ENCODE measurements around the gene TBCA. TPM values are rescaled to one million over a fixed set of nuclear protein-coding genes. Genes with fewer than 3 reads are reported as not detected.

The TBCA gene
- total and polyA plus RNA-seq, 9 of the 15 experiments (the other 6 are each of a cell fraction or from before 2014, with no cell fraction given) = 164 to 661 (median 334) TPM

DNA sequence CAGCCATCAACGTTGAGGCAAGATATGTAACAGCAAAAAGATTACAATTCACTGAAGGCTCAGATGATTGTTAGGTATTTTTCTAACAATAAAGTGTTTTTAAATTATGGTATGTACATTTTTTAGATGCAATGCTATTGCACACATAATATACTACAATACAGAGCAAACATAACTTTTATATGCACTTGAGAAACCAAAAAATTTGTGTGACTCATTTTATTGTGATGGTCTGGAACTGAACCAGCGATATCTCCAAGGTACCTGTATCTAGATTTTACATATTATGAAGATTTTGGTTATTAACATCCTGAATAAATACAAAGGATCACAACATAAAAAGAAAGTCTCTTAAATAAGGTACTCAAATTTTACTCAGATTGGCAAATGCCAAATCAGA, 41.3 kb downstream of the TBCA start:
- BruUV-seq (replicated peaks) = no TSS peak
- no peaks in the 10 kb centered on the region for H3K9me3 ChIP-seq (replicated peaks; ENCODE audit: control insufficient read depth, insufficient read depth, low read depth, low read length)
- CTCF ChIA-PET (ENCODE audit: low intra/inter-chr PET ratio) = no interaction called here
- H4K20me1 ChIP-seq (replicated peaks; ENCODE audit: control insufficient read depth, insufficient read depth, low read length) = no peaks in the 10 kb centered on the region
- TF ChIP-seq NR2C1 (IDR thresholded peaks at IDR 0.05) (no peak), NR2C1 (tag; IDR thresholded peaks at IDR 0.05) (no peak), TEAD2 (tag; IDR thresholded peaks at IDR 0.05) (no peak), KAT2B (IDR thresholded peaks at IDR 0.05; ENCODE audit: low read depth, low read length) (no peak), MTA3 (IDR thresholded peaks at IDR 0.05; ENCODE audit: borderline replicate concordance) (no peak)
- H3K9me1 ChIP-seq (ENCODE audit: control insufficient read depth, insufficient read depth, low read length) = no peaks in the 10 kb centered on the region
- H3K27ac ChIP-seq (ENCODE audit: extremely low read depth, low read depth, low read length) = no peak overlapping the region
- H3K4me1 ChIP-seq (replicated peaks in 1 of 2; ENCODE audit: control insufficient read depth in 2 of 2, insufficient read depth in 2 of 2, low read length in 2 of 2) = no peaks in the 10 kb centered on the region
- intact Hi-C loops (cut with micrococcal nuclease) = no loop called here
- in situ Hi-C loops (cut with MboI) = no loop called here
- H3K27me3 ChIP-seq (ENCODE audit: control insufficient read depth in 2 of 2, insufficient read depth in 2 of 2, low read length in 2 of 2) = no peaks in the 10 kb centered on the region
- DNase-seq (ENCODE audit: extremely low read depth in 1 of 4, low spot score in 3 of 4) (no peak), FAIRE-seq (no peak), ATAC-seq (no peak)
- H3K9ac ChIP-seq (ENCODE audit: insufficient read depth in 1 of 2, low read depth in 2 of 2, low read length in 2 of 2) = no peak overlapping the region
- H3K36me3 ChIP-seq (ENCODE audit: control insufficient read depth, insufficient read depth, low read length) = 0 out of 3 replicates have a peak, but pooled peaks cover 6% of the 10 kb centered on the region
- POLR2A ChIA-PET = no interaction called here
- 68% methylated on average over 2 of the region's 2 CpGs for WGBS (ENCODE audit: insufficient coverage, low coverage, missing lambda C conversion rate)
- no peak overlapping the region for H3K4me2 ChIP-seq (ENCODE audit: insufficient read depth, low read length)
- peaks cover 94% of the 10 kb centered on the region for H3K79me2 ChIP-seq (ENCODE audit: control insufficient read depth, insufficient read depth, low read length)
- H2AFZ ChIP-seq (ENCODE audit: low read depth, low read length) = no peak overlapping the region
- H3K4me3 ChIP-seq = no peak overlapping the region

DNA sequence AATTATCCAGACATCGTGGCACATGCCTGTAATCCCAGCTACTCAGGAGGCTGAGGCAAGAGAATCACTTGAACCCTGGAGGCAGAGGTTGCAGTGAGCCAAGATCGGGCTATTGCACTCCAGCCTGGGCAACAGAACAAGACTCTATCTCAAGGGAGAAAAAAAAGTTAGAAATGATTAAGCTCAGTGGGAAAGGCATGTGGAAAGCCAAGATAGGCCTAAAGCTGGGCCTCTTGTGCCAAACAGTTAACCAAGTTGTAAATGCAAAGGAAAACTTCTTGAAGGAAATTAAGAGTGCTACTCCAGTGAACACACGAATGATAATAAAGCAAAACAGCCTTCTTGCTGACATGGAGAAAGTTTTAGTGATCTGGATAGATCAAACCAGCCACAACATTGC, 43.0 kb downstream of the TBCA start:
- no peaks in the 10 kb centered on the region for H4K20me1 ChIP-seq (replicated peaks; ENCODE audit: control insufficient read depth, insufficient read depth, low read length)
- no peaks in the 10 kb centered on the region for H3K9me1 ChIP-seq (ENCODE audit: control insufficient read depth, insufficient read depth, low read length)
- H3K4me1 ChIP-seq (replicated peaks in 1 of 2; ENCODE audit: control insufficient read depth in 2 of 2, insufficient read depth in 2 of 2, low read length in 2 of 2) = no peaks in the 10 kb centered on the region
- DNase-seq (ENCODE audit: extremely low read depth in 1 of 4, low spot score in 3 of 4) (no peak), ATAC-seq (no peak), FAIRE-seq (no peak)
- H3K36me3 ChIP-seq (ENCODE audit: control insufficient read depth, insufficient read depth, low read length) = 0 out of 3 replicates have a peak, but pooled peaks cover 6% of the 10 kb centered on the region
- no peaks in the 10 kb centered on the region for H3K27me3 ChIP-seq (ENCODE audit: control insufficient read depth in 2 of 2, insufficient read depth in 2 of 2, low read length in 2 of 2)
- POLR2A ChIA-PET = no interaction called here
- H3K4me2 ChIP-seq (ENCODE audit: insufficient read depth, low read length) = no peak overlapping the region
- peaks cover 95% of the 10 kb centered on the region for H3K79me2 ChIP-seq (ENCODE audit: control insufficient read depth, insufficient read depth, low read length)
- no peak overlapping the region for H3K27ac ChIP-seq (ENCODE audit: extremely low read depth, low read depth, low read length)
- no TSS peak for BruUV-seq (replicated peaks)
- intact Hi-C loops (cut with micrococcal nuclease) = no loop called here
- in situ Hi-C loops (cut with MboI) = no loop called here
- CTCF ChIA-PET (ENCODE audit: low intra/inter-chr PET ratio) = no interaction called here
- no peak overlapping the region for H2AFZ ChIP-seq (ENCODE audit: low read depth, low read length)
- no peak overlapping the region for H3K9ac ChIP-seq (ENCODE audit: insufficient read depth in 1 of 2, low read depth in 2 of 2, low read length in 2 of 2)
- no peaks in the 10 kb centered on the region for H3K9me3 ChIP-seq (replicated peaks; ENCODE audit: control insufficient read depth, insufficient read depth, low read depth, low read length)
- no peak overlapping the region for H3K4me3 ChIP-seq
- 74% methylated on average over 3 of the region's 3 CpGs for WGBS (ENCODE audit: insufficient coverage, low coverage, missing lambda C conversion rate)
- TF ChIP-seq HLTF (IDR thresholded peaks at IDR 0.05) = no peak
- TF ChIP-seq ZNF57 (CRISPR knock-in tag; IDR thresholded peaks at IDR 0.05) = no peak
- TF ChIP-seq, protein P1, sequence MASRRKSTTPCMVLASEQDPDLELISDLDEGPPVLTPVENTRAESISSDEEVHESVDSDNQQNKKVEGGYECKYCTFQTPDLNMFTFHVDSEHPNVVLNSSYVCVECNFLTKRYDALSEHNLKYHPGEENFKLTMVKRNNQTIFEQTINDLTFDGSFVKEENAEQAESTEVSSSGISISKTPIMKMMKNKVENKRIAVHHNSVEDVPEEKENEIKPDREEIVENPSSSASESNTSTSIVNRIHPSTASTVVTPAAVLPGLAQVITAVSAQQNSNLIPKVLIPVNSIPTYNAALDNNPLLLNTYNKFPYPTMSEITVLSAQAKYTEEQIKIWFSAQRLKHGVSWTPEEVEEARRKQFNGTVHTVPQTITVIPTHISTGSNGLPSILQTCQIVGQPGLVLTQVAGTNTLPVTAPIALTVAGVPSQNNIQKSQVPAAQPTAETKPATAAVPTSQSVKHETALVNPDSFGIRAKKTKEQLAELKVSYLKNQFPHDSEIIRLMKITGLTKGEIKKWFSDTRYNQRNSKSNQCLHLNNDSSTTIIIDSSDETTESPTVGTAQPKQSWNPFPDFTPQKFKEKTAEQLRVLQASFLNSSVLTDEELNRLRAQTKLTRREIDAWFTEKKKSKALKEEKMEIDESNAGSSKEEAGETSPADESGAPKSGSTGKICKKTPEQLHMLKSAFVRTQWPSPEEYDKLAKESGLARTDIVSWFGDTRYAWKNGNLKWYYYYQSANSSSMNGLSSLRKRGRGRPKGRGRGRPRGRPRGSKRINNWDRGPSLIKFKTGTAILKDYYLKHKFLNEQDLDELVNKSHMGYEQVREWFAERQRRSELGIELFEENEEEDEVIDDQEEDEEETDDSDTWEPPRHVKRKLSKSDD (conservative IDR thresholded peaks at IDR 0.05; ENCODE audit: low read length) = no peak
- no peak for TF ChIP-seq ZNF274 (IDR thresholded peaks at IDR 0.05; ENCODE audit: borderline replicate concordance, low read depth, low read length)
- TF ChIP-seq ESRRA (IDR thresholded peaks at IDR 0.05; ENCODE audit: borderline replicate concordance, low read depth) = no peak
- TF ChIP-seq, protein P2, sequence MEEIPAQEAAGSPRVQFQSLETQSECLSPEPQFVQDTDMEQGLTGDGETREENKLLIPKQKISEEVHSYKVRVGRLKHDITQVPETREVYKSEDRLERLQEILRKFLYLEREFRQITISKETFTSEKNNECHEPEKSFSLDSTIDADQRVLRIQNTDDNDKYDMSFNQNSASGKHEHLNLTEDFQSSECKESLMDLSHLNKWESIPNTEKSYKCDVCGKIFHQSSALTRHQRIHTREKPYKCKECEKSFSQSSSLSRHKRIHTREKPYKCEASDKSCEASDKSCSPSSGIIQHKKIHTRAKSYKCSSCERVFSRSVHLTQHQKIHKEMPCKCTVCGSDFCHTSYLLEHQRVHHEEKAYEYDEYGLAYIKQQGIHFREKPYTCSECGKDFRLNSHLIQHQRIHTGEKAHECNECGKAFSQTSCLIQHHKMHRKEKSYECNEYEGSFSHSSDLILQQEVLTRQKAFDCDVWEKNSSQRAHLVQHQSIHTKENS (CRISPR knock-in tag; IDR thresholded peaks at IDR 0.05) = no peak
